ENCODE results near the gene PM20D1. TPM values are rescaled to one million over a fixed set of nuclear protein-coding genes. Genes with fewer than 3 reads are reported as not detected.

PM20D1 gene
- polyA plus RNA-seq, 3 donors = not detected

GRCh38 chr1:205792481-205792881, 57.5 kb downstream of the PM20D1 start:
- Histone ChIP-seq H3K27me3 (ENCODE audit: control insufficient read depth in 2 of 2, insufficient read depth in 2 of 2, low read length in 2 of 2) (no peaks in the 10 kb centered on the region), H3K27ac (ENCODE audit: low read depth in 1 of 2, low read length in 2 of 2) (no peak overlapping the region), H3K4me3 (replicated peaks in 1 of 3; ENCODE audit: low read depth in 2 of 3, low read length in 3 of 3) (no peak overlapping the region), H3K79me2 (ENCODE audit: insufficient read depth, low read length) (no peaks in the 10 kb centered on the region), H3K4me1 (ENCODE audit: control insufficient read depth in 1 of 2, insufficient read depth in 2 of 2, low read length in 2 of 2) (peaks cover 19% of the 10 kb centered on the region in 2 donors), H3K9ac (ENCODE audit: insufficient read depth, low read length, poor library complexity, severe bottlenecking) (no peak overlapping the region), H4K20me1 (ENCODE audit: insufficient read depth, low read length) (no peaks in the 10 kb centered on the region), H3K9me3 (replicated peaks in 1 of 2; ENCODE audit: control insufficient read depth in 1 of 2, insufficient read depth in 1 of 2, low read length in 2 of 2) (no peaks in the 10 kb centered on the region), H3K4me2 (replicated peaks; ENCODE audit: extremely low read depth, low read length, poor library complexity, severe bottlenecking) (no peak overlapping the region), H3K36me3 (replicated peaks in 1 of 2; ENCODE audit: control insufficient read depth in 1 of 2, insufficient read depth in 2 of 2, low read length in 2 of 2) (no peaks in the 10 kb centered on the region), H2AFZ (ENCODE audit: insufficient read depth, low read depth, low read length, poor library complexity, severe bottlenecking) (no peak overlapping the region)
- no peak overlapping the region for H3K4me3 Mint-ChIP-seq
- intact Hi-C loops (cut with micrococcal nuclease) = loop anchor here (5.0 kb wide), 3 partner anchors 125 to 315 kb away; no protein-coding TSS in a partner anchor
- 96% methylated on average over 7 of the region's 8 CpGs for WGBS (ENCODE audit: insufficient coverage)
- DNase-seq = no peak
- H3K4me1 Mint-ChIP-seq = peaks cover 27% of the 10 kb centered on the region
- no peaks in the 10 kb centered on the region for H3K27me3 Mint-ChIP-seq (ENCODE audit: low read depth in 3 of 3)
- H3K27ac Mint-ChIP-seq = no peak overlapping the region
- H3K36me3 Mint-ChIP-seq = peaks cover 0 to 10% of the 10 kb centered on the region in 2 donors
- no peaks in the 10 kb centered on the region for H3K9me3 Mint-ChIP-seq
- no peak for TF ChIP-seq CTCF (IDR thresholded peaks at IDR 0.05)

- peak; percentile 80 for TF ChIP-seq CTCF (IDR thresholded peaks at IDR 0.05)
- peaks cover 27% of the 10 kb centered on the region for H3K4me1 Mint-ChIP-seq
- Histone ChIP-seq H3K79me2 (ENCODE audit: insufficient read depth, low read length) (no peaks in the 10 kb centered on the region), H3K4me2 (replicated peaks; ENCODE audit: extremely low read depth, low read length, poor library complexity, severe bottlenecking) (no peak overlapping the region), H3K9me3 (replicated peaks in 1 of 2; ENCODE audit: control insufficient read depth in 1 of 2, insufficient read depth in 1 of 2, low read length in 2 of 2) (no peaks in the 10 kb centered on the region), H3K27me3 (ENCODE audit: control insufficient read depth in 2 of 2, insufficient read depth in 2 of 2, low read length in 2 of 2) (no peaks in the 10 kb centered on the region), H4K20me1 (ENCODE audit: insufficient read depth, low read length) (no peaks in the 10 kb centered on the region), H2AFZ (ENCODE audit: insufficient read depth, low read depth, low read length, poor library complexity, severe bottlenecking) (no peak overlapping the region), H3K9ac (ENCODE audit: insufficient read depth, low read length, poor library complexity, severe bottlenecking) (no peak overlapping the region), H3K27ac (ENCODE audit: low read depth in 1 of 2, low read length in 2 of 2) (no peak overlapping the region), H3K4me1 (ENCODE audit: control insufficient read depth in 1 of 2, insufficient read depth in 2 of 2, low read length in 2 of 2) (peaks cover 19% of the 10 kb centered on the region in 2 donors), H3K36me3 (replicated peaks in 1 of 2; ENCODE audit: control insufficient read depth in 1 of 2, insufficient read depth in 2 of 2, low read length in 2 of 2) (no peaks in the 10 kb centered on the region), H3K4me3 (replicated peaks in 1 of 3; ENCODE audit: low read depth in 2 of 3, low read length in 3 of 3) (no peak overlapping the region)
- intact Hi-C loops (cut with micrococcal nuclease) = loop anchor here (2.0 to 5.0 kb wide), 4 partner anchors 126 to 316 kb away; no protein-coding TSS in a partner anchor
- no peaks in the 10 kb centered on the region for H3K27me3 Mint-ChIP-seq (ENCODE audit: low read depth in 3 of 3)
- WGBS (ENCODE audit: insufficient coverage) = 88% methylated on average over 4 of the region's 5 CpGs
- no peaks in the 10 kb centered on the region for H3K9me3 Mint-ChIP-seq
- no peak overlapping the region for H3K4me3 Mint-ChIP-seq
- peaks cover 0 to 7% of the 10 kb centered on the region in 2 donors for H3K36me3 Mint-ChIP-seq
- H3K27ac Mint-ChIP-seq = peak overlapping the region in 1 of 7 donors; percentile 39
- peak; percentile 51 to 65 (median 63) for DNase-seq
Measured at GRCh38 chr1:205791568-205792180, 58.3 kb downstream of the PM20D1 start.

All from CD14-positive monocyte (primary cell).